GM19455 (cell line): ENCODE measurements around the gene TMEM120B.
"Not testable (repeated sequence)": the region's sequence is repeated elsewhere in the genome, so short reads cannot be mapped to it uniquely, and the experiment has no call there.

Experiments used
- ATAC-seq: cut with Tn5 transposase; IDR thresholded peaks from one replicate; pipeline ENCODE4 v1.9.1; 2021; ENCODE audit not compliant: unreplicated experiment

The TMEM120B gene

DNA sequence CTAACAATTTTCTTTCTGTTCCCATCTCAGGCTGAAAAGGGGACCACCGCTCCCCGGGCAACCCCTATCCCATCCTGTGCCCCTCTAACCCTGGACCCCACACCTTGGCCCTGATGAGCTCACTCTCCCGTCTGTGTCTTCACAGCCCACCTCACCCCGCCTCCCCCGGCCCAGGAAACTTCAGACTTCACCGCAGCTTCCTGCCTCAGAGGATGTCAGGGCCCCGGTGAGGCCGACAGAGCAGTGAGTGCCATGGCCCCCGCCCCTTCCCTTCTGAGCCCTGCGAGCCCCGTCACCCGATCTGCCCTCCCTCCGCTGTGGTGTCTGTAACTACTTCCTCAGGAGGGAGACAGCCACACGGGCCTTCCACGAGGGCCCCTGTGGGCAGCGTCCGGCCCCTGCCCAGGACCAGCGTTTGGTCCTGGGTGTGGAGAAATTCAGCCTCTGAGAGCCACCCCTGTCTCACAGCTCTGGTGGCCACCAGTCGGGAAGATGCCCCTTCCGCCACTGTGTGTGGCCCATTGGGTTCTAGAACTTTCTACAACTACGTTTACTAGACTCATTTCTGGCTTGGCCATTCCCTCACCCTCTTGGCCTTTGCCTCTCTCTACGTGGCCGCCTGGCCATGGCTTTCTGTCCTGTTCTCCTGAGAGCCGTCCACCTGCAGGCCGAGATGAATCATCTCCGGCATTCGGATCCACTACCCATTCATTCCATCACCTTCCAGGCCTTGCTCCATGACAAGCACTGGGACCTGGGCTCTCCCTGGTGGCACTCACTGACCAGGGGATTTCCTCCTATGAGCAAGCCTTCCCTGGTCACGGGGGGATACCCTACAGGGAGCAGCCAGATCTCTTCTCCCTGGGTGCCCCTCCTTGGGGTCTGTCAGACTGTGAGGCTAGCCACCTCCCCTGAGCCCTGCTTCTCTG, 77.5 kb downstream of the TMEM120B start:
- ATAC-seq: peak; percentile 39

DNA sequence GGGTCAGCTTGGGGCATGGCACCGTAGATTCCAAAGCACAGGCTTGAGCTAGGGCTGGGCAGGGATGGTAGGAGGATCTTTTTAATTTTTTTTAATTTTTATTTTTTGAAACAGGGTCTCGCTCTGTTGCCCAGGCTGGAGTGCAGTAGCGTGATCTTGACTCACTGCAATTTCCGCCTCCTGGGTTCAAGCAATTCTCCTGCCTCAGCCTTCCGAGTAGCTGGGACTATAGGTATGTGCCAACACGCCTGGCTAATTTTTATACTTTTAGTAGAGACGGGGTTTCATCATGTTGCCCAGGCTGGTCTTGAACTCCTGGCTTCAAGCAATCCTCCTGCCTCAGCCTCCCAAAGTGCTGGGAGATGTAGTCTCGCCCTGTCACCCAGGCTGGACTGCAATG, 78.2 kb downstream of the TMEM120B start:
- ATAC-seq: not testable (repeated sequence)

DNA sequence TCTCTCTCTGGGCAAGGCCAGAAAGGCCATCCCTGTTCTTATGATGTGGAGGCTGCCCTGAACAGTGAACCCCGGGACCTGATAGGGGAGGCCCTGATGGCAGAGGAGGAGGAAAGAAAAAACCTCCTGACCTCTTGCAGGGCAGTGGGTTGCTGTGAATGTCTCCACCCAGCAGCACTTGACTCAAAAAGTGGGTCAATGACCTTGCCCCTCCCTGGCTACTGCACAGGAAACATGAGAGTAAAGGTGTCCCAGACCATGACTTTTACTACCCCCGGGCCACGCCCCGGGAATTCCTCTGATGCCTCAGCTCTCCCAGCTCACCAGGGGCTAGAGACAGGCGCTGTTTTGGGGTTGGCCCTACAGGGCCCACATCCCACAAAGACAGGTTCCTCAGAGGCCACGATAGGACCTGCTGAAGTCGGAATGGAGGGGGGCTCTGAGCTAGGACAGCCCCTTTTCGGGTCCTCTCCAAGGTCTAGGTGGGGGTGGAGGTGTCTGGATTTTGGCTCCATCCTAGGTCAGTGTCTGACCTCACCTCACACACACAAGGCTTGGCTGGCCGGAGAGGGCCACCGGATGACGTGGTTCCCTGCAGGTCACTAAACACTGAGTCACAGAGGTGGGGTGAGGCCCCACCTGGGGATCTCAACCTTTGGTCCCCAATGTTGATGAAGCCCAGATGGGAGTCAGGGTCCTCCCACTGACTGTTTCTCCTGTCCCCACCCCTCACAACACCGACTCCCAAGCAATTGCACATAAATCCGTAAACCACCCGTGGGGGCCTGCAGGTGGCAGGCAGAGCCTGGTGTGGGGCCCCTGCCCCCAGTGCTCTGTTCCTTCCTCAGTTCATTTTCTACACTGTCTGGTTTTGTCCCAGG, 79.4 kb downstream of the TMEM120B start:
- no peak for ATAC-seq

DNA sequence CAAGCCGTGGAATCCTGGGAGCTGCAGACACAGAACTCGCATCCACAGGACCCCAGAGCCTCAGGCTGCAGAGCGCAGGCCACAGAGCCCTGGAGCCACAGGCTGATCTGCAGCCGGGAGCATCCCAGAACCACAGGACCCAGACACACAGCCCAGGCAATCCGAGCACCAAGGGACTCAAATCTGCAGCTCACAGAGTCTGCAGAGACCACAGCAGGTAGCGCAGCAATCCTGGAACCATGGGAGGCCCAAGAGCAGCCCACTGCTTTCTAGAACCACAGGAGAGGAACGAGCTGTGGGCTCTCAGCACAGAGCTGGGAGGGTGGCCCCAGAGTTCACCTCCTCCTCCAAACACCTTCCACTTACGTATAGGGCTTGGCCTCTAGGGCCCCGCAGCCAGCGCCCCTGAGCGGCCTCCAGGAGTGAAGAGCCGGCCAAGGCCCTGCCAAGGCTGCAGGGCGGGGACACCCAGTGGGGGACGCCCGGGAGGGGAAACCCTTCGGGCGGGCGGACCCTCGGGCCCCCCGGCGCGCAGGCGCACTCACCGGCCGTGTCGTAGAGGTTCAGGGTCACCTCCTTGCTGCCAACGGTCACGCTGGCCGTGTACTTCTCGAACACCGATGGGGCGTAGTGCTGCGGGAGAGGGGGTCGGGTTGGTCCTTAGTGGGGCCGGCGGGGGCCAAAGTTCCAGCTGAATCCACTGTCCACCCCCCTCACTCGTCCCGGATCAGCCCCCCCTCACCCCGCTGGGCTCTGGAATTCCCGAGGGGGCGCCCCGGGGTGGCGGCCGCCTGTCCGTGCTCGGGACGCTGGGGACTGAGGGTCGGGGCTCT, 80.3 kb downstream of the TMEM120B start:
- ATAC-seq: no peak

GRCh38 chr12:121793440-121793837, 80.9 kb downstream of the TMEM120B start, which contains the start of gene RHOF:
Gene RHOF, minus strand, starts transcription at chr12:121793688. Its CDS starts 55 bp downstream, at chr12:121793633.
- peak; percentile 19 for ATAC-seq

DNA sequence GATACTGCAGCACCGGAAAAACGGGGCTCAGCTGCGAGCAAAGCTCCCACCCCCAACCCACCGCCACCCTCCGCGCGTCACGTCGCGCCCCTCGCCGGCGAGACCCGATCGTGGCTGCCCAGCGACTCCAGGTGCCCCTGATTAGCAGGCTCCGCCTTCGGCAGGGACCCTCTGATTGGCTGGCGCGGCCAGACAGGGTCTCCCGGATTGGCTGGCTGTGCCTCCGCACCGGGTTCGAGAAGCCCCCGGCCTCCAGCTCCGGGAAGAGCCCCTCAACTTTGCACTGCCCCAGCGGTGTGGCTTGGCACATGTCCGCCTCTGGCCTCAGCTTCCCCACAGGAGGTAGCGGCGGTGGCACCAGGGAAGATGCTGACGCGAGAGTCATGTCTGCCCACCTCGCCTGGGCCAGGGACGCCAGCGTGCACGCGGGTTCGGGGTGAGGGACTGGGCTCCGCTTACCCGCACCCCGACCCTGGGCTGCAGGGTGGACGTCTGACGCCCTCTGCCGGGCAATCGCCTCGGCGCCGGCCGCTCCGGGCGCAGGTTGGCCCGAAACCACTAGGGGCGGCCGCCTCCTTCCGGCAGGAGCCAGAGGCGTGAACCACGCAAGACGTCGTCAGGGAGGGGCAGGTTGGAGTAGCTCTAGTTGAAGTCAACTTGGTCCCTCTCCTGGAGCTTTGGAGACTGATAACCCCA, 81.4 kb downstream of the TMEM120B start:
- peak; percentile 44 for ATAC-seq

DNA sequence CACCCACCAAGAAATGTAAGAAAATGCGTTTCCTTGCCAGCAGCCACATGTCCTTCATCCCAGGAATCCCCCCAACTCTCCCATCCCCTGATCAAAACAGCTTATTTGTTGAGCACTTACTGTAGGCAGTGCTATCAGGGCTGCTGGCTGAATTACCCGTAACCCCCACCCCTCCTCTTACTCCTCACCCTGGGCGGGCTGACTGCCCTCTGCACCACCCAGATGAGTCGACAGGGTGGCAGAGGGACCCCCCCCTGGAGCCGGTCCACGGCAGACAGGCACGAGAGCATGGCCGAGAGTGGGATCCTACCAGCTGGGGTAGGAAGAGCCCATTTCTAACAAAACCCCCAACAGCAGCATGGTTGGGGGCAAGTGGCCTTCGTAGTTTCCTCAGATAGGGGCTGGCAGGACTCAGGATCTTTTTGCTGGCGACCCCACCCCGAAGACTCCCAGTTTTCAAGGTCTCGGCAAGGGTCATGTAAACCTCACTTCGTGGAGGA, 82.0 kb downstream of the TMEM120B start:
- no peak for ATAC-seq

DNA sequence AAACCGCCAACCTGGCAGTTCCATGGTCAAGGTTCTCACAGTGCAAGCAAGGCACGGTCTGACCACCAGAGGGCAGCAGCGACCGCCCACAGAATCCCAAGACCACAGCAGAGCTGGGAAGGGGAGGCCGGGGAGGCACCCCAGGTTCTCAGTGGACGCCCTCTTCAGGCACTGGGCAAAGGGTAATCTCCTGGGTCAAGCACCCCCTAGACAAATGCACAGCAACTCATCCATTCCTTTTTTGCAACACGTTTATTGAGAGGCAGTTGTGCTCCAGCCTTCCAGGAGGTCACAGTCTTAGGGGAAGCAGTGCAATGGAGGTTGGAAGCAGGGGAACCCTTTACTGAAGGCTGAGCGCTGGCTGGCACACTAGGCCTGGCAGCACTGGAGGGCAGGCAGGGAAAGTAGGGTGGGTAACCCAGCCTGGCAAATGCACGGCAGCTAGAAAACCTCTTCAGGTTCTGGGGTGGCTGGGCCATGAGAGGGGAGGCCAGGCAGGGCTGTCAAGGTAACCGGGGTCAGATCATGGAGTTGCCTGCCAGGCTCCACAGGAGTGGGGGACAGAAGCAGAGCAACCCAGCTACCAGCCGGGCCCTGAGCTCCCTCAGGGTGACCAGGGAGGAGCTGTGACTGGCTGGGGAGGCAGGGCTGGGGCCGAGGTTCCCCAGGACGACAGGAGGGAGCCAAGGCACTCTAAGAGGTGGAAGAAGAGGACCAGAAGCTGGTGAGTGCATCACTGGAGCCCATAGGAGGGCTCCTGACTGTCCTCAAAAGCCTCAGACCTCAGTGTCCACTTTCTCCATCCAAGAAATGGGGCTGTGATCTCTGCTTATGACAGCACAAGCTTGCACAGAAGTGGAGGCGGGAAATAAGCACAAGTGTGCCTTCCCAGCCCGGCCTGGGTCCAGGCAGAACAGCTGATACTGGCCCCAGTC, 82.7 kb downstream of the TMEM120B start:
- ATAC-seq: no peak

DNA sequence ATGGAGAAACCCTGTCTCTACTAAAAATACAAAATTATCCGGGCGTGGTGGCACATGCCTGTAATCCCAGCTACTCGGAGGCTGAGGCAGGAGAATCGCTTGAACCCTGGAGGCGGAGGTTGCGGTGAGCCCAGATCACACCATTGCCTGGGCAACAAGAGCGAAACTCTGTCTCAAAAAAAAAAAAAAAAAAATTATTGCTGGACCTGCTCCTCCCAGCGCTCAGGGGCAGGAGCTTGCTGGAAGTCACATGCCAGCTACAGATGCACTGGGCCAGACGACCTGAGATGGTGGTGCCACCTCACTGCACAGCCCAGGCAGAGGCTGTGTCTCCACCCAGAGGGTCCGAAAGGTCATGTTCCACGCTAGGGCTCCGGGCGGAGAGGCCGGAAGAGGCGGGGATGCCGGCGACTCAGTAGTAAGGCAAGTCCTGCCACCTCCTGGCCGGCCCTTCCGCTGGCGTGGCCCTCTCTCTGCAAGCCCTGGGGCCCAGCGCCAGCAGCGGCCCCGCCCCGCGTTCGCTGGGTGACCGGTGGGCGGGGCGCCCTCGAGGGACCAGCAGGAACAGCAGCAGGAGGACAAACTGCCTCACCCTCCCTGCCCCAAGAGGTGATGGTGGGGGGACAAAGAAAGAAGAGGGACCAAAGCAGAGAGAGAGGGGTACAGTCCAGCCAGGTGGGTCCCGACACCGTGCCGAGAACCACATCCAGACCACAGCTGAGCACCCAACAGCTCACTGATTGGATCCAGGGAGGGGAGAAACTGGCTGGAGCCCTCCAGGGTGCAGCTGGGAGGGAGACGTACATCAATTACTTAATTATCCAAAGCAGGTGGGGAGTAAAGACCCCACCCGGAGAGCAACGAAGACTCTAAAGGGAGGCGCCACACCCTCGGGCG, 84.6 kb downstream of the TMEM120B start:
- ATAC-seq: no peak

GRCh38 chr12:121797937-121798786, 85.6 kb downstream of the TMEM120B start:
- no peak for ATAC-seq

DNA sequence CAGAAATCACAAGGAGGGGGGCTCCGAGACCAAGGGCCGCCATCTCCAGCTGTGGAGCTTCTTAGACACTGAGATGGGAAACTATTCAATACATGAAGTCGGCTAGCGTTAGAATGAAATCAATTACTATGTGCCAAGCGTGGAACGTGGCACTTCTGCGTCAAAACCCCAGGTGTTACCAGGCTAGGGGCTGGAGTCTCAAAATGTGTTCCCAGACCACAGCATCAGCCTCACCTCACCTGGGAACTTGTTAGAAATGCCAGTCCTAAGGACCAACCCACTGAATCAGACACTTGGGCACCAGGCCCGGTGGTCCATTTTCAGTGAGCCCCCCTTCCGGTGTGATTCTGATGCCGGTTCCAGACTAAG, 86.2 kb downstream of the TMEM120B start:
- ATAC-seq: no peak

GRCh38 chr12:121799156-121799841, 86.7 kb downstream of the TMEM120B start:
- ATAC-seq: no peak

- ATAC-seq: no peak
Observed at GRCh38 chr12:121799842-121800693, 87.5 kb downstream of the TMEM120B start.

DNA sequence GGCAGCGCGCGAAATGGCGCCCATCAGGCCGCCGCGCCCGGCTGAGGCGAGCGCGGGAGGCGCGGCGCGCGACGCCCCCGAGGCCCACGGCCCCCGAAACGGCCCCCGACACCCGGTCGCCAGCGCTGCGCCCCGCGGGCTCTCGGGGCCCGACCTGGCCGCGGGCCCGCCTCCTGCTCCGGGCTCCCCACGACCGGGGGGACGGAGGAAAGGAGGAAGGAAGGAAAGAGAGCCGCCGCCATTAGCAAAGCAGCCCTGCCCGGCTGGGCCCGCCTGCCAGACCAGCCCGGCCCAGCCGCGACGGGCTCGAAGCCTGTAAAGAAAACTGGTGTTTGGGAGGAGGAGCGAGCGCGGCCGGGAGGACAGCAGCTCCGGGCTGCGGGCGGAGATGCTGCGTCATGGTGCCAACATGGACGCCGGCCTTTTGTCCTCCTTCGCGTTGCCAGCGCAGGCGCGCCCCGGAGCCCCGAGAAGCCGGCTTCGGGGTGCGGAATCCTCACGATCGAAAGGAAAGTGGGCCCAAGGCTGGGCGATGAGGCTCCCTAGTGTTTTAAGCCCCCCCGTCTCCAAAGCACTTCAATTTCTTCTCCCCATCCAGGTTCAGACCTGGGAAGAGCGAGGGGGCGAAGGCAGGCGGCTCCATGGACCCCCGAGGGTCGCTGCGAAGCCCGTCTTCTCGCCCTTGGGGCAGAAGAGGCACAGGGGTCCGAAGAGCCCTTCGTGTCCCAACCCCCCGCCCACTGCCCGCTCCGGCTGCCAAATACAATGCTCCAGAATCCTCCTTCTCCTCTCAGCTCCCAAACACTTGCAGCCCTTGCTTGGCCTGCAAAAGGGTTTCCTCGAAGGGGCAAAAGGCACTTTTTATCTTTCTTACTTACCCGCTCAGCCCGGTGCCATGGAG, 88.4 kb downstream of the TMEM120B start:
- ATAC-seq: no peak
